SK-N-SH treated with all-trans-retinoic acid at 6 μM for 48 hours (cell line): ENCODE measurements around the gene PCLO.
"Not testable (repeated sequence)": the region's sequence is repeated elsewhere in the genome, so short reads cannot be mapped to it uniquely, and the experiment has no call there.

Experiments used
- ATAC-seq: fragments of 200-7000 bp; cut with Tn5 transposase; 3 replicates; pipeline ENCODE4 v1.9.1; 2020; ENCODE audit warnings: mild to moderate bottlenecking, moderate library complexity
- ARNTL ChIP-seq: fragments of 450-650 bp; formaldehyde crosslinking; IDR thresholded peaks from 2 replicates; pipeline ENCODE4 v1.5.0; 2020; ENCODE audit warnings: low read depth, mild to moderate bottlenecking, moderate library complexity, borderline replicate concordance
- BACH2 ChIP-seq: fragments of 250-450 bp; sonication (Bioruptor Pico); IDR thresholded peaks from 2 replicates; pipeline ENCODE4 v1.9.0; 2021; ENCODE audit warnings: mild to moderate bottlenecking, borderline replicate concordance
- CSDC2 ChIP-seq: fragments of 250-450 bp; sonication (Bioruptor Pico); IDR thresholded peaks from 2 replicates; pipeline ENCODE4 v1.5.0; 2020; ENCODE audit warnings: mild to moderate bottlenecking, moderate library complexity
- ESRRG ChIP-seq: fragments of 250-450 bp; sonication (Bioruptor Pico); IDR thresholded peaks from 2 replicates; pipeline ENCODE4 v1.6.1; 2021; ENCODE audit warnings: mild to moderate bottlenecking
- ISL1 ChIP-seq: fragments of 250-450 bp; sonication (Bioruptor Pico); IDR thresholded peaks from 2 replicates; pipeline ENCODE4 v2.1.2; 2022; ENCODE audit warnings: mild to moderate bottlenecking, moderate library complexity
- OSR1 ChIP-seq: fragments of 250-450 bp; sonication (Bioruptor Pico); IDR thresholded peaks from 2 replicates; pipeline ENCODE4 v1.8.0; 2022; ENCODE audit warnings: moderate library complexity, mild to moderate bottlenecking, inconsistent platforms
- PPARA ChIP-seq: fragments of 250-450 bp; sonication (Bioruptor Pico); IDR thresholded peaks from 2 replicates; pipeline ENCODE4 v1.5.0; 2020; ENCODE audit warnings: mild to moderate bottlenecking, borderline replicate concordance
- RARB ChIP-seq: fragments of 250-450 bp; sonication (Bioruptor Pico); IDR thresholded peaks from 2 replicates; pipeline ENCODE4 v1.8.0; 2021; ENCODE audit warnings: mild to moderate bottlenecking, moderate library complexity
- SNAI2 ChIP-seq: fragments of 250-450 bp; sonication (Bioruptor Pico); IDR thresholded peaks from 2 replicates; pipeline ENCODE4 v1.5.0; 2020; ENCODE audit warnings: mild to moderate bottlenecking, moderate library complexity
- TCF4 ChIP-seq: fragments of 250-450 bp; sonication (Bioruptor Pico); IDR thresholded peaks from 2 replicates; pipeline ENCODE4 v1.8.0; 2021; ENCODE audit warnings: mild to moderate bottlenecking, moderate library complexity, borderline replicate concordance
- TOX ChIP-seq: fragments of 250-450 bp; sonication (Bioruptor Pico); IDR thresholded peaks from 2 replicates; pipeline ENCODE4 v1.8.0; 2021; ENCODE audit warnings: mild to moderate bottlenecking, moderate library complexity, borderline replicate concordance
- ZC3H10 ChIP-seq: fragments of 250-450 bp; sonication (Bioruptor Pico); IDR thresholded peaks from 2 replicates; pipeline ENCODE4 v1.5.1; 2021; ENCODE audit warnings: mild to moderate bottlenecking, moderate library complexity
- ZFP3 ChIP-seq: fragments of 250-450 bp; sonication (Bioruptor Pico); IDR thresholded peaks from 2 replicates; pipeline ENCODE4 v1.5.0; 2020; ENCODE audit warnings: mild to moderate bottlenecking, moderate library complexity
- ZFP30 ChIP-seq: fragments of 450-650 bp; formaldehyde crosslinking; IDR thresholded peaks from 2 replicates; pipeline ENCODE4 v1.5.0; 2022; ENCODE audit warnings: mild to moderate bottlenecking, moderate library complexity
- ZNF70 ChIP-seq: fragments of 450-650 bp; formaldehyde crosslinking; IDR thresholded peaks from 2 replicates; pipeline ENCODE4 v1.5.0; 2020; ENCODE audit warnings: mild to moderate bottlenecking, moderate library complexity
- ZNF8 ChIP-seq: fragments of 450-650 bp; formaldehyde crosslinking; IDR thresholded peaks from 2 replicates; pipeline ENCODE4 v1.5.0; 2020; ENCODE audit warnings: mild to moderate bottlenecking, moderate library complexity
- TF ChIP-seq, protein P1 (sequence below): fragments of 250-450 bp; sonication (Bioruptor Pico); IDR thresholded peaks from 2 replicates; pipeline ENCODE4 v1.8.0; 2020; ENCODE audit warnings: mild to moderate bottlenecking, moderate library complexity, borderline replicate concordance
- TF ChIP-seq, protein P2 (sequence below): fragments of 250-450 bp; sonication (Bioruptor Pico); IDR thresholded peaks from 2 replicates; pipeline ENCODE4 v1.5.1; 2021; ENCODE audit warnings: mild to moderate bottlenecking, moderate library complexity
- TF ChIP-seq, protein P3 (sequence below): fragments of 250-450 bp; sonication (Bioruptor Pico); IDR thresholded peaks from 2 replicates; pipeline ENCODE4 v1.8.0; 2021; ENCODE audit warnings: low read depth, mild to moderate bottlenecking, moderate library complexity, borderline replicate concordance
- TF ChIP-seq, protein P4 (sequence below): fragments of 250-450 bp; sonication (Bioruptor Pico); IDR thresholded peaks from 2 replicates; pipeline ENCODE4 v1.5.1; 2020; ENCODE audit warnings: low read depth, mild to moderate bottlenecking, moderate library complexity
- TF ChIP-seq, protein P5 (sequence below): fragments of 250-450 bp; sonication (Bioruptor Pico); IDR thresholded peaks from 2 replicates; pipeline ENCODE4 v1.5.0; 2020; ENCODE audit warnings: mild to moderate bottlenecking, moderate library complexity

The PCLO gene

DNA sequence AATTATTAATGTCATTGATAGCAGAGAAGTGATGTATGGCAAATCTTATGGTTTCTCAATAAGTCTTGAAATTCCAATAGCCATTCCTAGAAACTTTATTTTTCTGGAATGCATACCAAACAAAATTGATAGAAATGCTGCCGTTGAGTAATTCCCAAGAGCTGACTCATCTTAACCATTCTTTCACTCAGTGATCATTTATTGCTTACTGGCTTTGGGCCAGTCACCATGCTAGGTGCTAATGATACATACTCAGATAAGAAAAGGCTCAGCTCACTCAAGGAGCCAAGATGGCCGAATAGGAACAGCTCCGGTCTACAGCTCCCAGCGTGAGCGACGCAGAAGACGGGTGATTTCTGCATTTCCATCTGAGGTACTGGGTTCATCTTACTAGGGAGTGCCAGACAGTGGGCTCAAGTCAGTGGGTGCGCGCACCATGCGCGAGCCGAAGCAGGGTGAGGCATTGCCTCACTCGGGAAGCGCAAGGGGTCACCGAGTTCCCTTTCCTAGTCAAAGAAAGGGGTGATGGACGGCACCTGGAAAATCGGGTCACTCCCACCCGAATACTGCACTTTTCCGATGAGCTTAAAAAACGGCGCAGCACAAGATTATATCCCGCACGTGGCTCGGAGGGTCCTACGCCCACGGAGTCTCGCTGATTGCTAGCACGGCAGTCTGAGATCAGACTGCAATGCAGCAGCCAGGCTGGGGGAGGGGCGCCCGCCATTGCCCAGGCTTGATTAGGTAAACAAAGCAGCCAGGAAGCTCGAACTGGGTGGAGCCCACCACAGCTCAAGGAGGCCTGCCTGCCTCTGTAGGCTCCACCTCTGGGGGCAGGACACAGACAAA lies 138.6 kb downstream of the PCLO start:
- not testable (repeated sequence) for ATAC-seq
- TF ChIP-seq ISL1, result peak; percentile 30; the same call in 1 of the 2 replicates

DNA sequence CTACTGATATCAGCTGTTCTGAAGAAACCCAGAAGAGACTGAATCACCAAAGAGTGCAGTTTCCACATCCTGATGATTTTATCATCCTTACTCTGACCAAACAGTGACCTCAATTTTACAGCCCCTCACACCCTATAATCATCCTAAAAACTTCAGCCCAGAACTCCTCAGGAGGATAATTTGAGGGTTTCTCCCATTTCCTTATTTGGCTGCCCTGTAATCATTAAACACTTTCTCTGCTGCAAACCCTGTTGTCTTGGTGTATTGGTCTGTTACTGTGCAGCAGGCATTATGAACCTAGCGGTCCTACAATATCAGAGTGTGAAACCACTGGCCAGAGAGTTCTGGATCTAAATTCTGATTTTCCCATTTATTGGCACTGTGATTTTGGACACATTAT lies 141.7 kb downstream of the PCLO start:
- ATAC-seq, result no peak

DNA sequence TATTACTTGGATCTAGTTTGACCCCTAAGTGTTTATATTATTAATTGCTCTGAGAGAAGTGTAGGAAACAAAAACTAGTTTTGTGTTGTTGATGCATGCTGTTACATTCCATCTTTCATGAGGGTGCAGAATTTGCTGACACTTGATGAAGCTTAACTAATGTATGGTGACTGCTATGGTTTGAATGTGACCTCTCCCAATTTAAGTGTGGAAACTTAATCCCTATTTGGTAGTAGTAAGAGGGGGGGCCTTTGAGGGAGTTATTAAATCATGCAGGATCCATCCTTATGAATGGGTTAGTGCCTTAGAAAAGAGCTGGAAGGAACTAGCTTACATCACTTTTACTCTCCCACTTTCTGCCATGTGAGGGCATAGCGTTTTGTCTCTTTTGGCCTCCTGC lies 142.5 kb downstream of the PCLO start:
- ATAC-seq, result no peak
- TF ChIP-seq OSR1 (CRISPR knock-in tag) (no peak), ESRRG (CRISPR knock-in tag) (no peak), TOX (no peak), RARB (CRISPR knock-in tag) (no peak), CSDC2 (CRISPR knock-in tag) (no peak), BACH2 (CRISPR knock-in tag) (no peak), ZC3H10 (no peak), ARNTL (CRISPR knock-in tag) (no peak), ISL1 (no peak), SNAI2 (CRISPR knock-in tag) (no peak), ZNF8 (no peak)
- TF ChIP-seq, protein P1, sequence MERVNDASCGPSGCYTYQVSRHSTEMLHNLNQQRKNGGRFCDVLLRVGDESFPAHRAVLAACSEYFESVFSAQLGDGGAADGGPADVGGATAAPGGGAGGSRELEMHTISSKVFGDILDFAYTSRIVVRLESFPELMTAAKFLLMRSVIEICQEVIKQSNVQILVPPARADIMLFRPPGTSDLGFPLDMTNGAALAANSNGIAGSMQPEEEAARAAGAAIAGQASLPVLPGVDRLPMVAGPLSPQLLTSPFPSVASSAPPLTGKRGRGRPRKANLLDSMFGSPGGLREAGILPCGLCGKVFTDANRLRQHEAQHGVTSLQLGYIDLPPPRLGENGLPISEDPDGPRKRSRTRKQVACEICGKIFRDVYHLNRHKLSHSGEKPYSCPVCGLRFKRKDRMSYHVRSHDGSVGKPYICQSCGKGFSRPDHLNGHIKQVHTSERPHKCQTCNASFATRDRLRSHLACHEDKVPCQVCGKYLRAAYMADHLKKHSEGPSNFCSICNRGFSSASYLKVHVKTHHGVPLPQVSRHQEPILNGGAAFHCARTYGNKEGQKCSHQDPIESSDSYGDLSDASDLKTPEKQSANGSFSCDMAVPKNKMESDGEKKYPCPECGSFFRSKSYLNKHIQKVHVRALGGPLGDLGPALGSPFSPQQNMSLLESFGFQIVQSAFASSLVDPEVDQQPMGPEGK (CRISPR knock-in tag), result no peak
- TF ChIP-seq, protein P2, sequence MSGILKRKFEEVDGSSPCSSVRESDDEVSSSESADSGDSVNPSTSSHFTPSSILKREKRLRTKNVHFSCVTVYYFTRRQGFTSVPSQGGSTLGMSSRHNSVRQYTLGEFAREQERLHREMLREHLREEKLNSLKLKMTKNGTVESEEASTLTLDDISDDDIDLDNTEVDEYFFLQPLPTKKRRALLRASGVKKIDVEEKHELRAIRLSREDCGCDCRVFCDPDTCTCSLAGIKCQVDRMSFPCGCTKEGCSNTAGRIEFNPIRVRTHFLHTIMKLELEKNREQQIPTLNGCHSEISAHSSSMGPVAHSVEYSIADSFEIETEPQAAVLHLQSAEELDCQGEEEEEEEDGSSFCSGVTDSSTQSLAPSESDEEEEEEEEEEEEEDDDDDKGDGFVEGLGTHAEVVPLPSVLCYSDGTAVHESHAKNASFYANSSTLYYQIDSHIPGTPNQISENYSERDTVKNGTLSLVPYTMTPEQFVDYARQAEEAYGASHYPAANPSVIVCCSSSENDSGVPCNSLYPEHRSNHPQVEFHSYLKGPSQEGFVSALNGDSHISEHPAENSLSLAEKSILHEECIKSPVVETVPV, result no peak

More for the DNA sequence above, 141.7 kb downstream of the PCLO start:
- TF ChIP-seq, protein P1 (CRISPR knock-in tag), result no peak
- TF ChIP-seq, protein P3, sequence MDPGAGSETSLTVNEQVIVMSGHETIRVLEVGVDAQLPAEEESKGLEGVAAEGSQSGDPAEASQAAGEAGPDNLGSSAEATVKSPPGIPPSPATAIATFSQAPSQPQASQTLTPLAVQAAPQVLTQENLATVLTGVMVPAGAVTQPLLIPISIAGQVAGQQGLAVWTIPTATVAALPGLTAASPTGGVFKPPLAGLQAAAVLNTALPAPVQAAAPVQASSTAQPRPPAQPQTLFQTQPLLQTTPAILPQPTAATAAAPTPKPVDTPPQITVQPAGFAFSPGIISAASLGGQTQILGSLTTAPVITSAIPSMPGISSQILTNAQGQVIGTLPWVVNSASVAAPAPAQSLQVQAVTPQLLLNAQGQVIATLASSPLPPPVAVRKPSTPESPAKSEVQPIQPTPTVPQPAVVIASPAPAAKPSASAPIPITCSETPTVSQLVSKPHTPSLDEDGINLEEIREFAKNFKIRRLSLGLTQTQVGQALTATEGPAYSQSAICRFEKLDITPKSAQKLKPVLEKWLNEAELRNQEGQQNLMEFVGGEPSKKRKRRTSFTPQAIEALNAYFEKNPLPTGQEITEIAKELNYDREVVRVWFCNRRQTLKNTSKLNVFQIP, result no peak
- TF ChIP-seq, protein P2, result no peak
- TF ChIP-seq, protein P4, sequence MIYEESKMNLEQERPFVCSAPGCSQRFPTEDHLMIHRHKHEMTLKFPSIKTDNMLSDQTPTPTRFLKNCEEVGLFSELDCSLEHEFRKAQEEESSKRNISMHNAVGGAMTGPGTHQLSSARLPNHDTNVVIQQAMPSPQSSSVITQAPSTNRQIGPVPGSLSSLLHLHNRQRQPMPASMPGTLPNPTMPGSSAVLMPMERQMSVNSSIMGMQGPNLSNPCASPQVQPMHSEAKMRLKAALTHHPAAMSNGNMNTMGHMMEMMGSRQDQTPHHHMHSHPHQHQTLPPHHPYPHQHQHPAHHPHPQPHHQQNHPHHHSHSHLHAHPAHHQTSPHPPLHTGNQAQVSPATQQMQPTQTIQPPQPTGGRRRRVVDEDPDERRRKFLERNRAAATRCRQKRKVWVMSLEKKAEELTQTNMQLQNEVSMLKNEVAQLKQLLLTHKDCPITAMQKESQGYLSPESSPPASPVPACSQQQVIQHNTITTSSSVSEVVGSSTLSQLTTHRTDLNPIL, result no peak
- TF ChIP-seq RARB (CRISPR knock-in tag) (no peak), ZNF70 (CRISPR knock-in tag) (no peak), ZFP30 (CRISPR knock-in tag) (no peak), TOX (no peak), ESRRG (CRISPR knock-in tag) (no peak), SNAI2 (CRISPR knock-in tag) (no peak), TCF4 (CRISPR knock-in tag) (no peak), ZFP3 (no peak), PPARA (CRISPR knock-in tag) (no peak), CSDC2 (CRISPR knock-in tag) (no peak), ISL1 (no peak), ZC3H10 (no peak), ARNTL (CRISPR knock-in tag) (no peak)
- TF ChIP-seq, protein P5, sequence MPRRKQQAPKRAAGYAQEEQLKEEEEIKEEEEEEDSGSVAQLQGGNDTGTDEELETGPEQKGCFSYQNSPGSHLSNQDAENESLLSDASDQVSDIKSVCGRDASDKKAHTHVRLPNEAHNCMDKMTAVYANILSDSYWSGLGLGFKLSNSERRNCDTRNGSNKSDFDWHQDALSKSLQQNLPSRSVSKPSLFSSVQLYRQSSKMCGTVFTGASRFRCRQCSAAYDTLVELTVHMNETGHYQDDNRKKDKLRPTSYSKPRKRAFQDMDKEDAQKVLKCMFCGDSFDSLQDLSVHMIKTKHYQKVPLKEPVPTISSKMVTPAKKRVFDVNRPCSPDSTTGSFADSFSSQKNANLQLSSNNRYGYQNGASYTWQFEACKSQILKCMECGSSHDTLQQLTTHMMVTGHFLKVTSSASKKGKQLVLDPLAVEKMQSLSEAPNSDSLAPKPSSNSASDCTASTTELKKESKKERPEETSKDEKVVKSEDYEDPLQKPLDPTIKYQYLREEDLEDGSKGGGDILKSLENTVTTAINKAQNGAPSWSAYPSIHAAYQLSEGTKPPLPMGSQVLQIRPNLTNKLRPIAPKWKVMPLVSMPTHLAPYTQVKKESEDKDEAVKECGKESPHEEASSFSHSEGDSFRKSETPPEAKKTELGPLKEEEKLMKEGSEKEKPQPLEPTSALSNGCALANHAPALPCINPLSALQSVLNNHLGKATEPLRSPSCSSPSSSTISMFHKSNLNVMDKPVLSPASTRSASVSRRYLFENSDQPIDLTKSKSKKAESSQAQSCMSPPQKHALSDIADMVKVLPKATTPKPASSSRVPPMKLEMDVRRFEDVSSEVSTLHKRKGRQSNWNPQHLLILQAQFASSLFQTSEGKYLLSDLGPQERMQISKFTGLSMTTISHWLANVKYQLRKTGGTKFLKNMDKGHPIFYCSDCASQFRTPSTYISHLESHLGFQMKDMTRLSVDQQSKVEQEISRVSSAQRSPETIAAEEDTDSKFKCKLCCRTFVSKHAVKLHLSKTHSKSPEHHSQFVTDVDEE (CRISPR knock-in tag), result no peak
